Measurements from ENCODE around the gene GLB1L2.

DNA sequence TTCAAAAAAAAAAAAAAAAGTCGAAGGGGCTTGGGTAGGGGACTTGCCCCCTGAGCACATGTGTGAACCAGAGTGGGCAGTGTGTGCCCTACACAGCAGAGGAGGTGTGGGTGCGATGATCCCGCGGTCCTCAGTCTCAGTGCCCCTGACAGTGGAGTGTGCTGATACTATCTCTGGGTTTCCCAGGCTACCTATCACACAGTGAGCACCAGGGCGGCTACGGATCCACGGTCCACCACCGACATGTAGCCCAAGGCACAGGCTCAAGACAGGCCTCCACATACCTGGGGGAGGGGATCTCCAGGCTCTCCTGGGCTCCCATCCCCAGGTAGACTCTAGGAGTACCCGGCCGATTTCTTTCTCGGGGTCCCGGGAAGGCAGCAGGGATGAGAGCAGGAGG lies 71.1 kb downstream of the GLB1L2 start:
- TF ChIP-seq POLR2A (IDR thresholded peaks at IDR 0.05; ENCODE audit: low read length) (no peak), GATA1 (IDR thresholded peaks at IDR 0.05; ENCODE audit: low read depth, low read length) (no peak)
